Right lobe of liver (tissue), 6 donors: ENCODE measurements around the gene GLB1L2. TPM values are rescaled to one million over a fixed set of nuclear protein-coding genes. Genes with fewer than 3 reads are reported as not detected.
"Not testable (repeated sequence)": the region's sequence is repeated elsewhere in the genome, so short reads cannot be mapped to it uniquely, and the experiment has no call there.

Experiments used
- ATAC-seq, 4 donors: fragments of 200-7000 bp; cut with Tn5 transposase; one replicate each; pipeline ENCODE4 v1.9.1; 2020; ENCODE audit warnings: mild to moderate bottlenecking in 4 of 4, moderate library complexity in 4 of 4
- DNase-seq, 3 donors: peaks; one replicate each; pipeline ENCODE4 v3.0.0-alpha.2; 2020
- H3K27ac ChIP-seq, 3 donors: fragments of 200-600 bp; one replicate each; pipeline ENCODE4 v1.8.0; 2022
- H3K27me3 ChIP-seq, 2 donors: fragments of 200-600 bp; one replicate each; pipeline ENCODE4 v1.8.0; 2022
- H3K36me3 ChIP-seq, 4 donors: fragments of 200-600 bp; sonication (generic) in 1 of 4; one replicate each; pipeline versions ENCODE4 v1.5.1 to v1.8.0; 2017 to 2022; ENCODE audit warnings: control low read depth in 1 of 4
- H3K4me1 ChIP-seq, 4 donors: fragments of 200-600 bp; sonication (generic) in 1 of 4; one replicate each; pipeline versions ENCODE4 v1.5.1 to v1.8.0; 2017 to 2022; ENCODE audit warnings: control low read depth in 1 of 4
- H3K4me3 ChIP-seq, 3 donors: fragments of 200-600 bp; one replicate each; pipeline ENCODE4 v1.8.0; 2022
- H3K9me3 ChIP-seq, 4 donors: fragments of 200-600 bp; sonication (generic) in 1 of 4; one replicate each; pipeline versions ENCODE4 v1.5.1 to v1.8.0; 2017 to 2022; ENCODE audit warnings: control low read depth in 1 of 4
- CTCF ChIP-seq, 4 donors: fragments of 200-600 bp in 3 of 4; fragments of 450-650 bp in 1 of 4; IDR thresholded peaks; one replicate each; pipeline versions ENCODE4 v1.5.1 to v1.8.0; 2016 to 2022; ENCODE audit warnings: antibody characterized with exemption in 4 of 4, mild to moderate bottlenecking in 2 of 4
- POLR2A ChIP-seq: fragments of 450-650 bp; IDR thresholded peaks from one replicate; pipeline ENCODE4 v1.6.1; 2017; ENCODE audit warnings: antibody characterized with exemption, mild to moderate bottlenecking
- WGBS: methylation state at CpG from one replicate; pipeline ENCODE4 v1.1.6; 2018; ENCODE audit warnings: low coverage, low lambda C conversion rate; ENCODE audit not compliant: insufficient coverage; ENCODE audit errors: missing lambda C conversion rate; 5-methylcytosine and 5-hydroxymethylcytosine counted together
- intact Hi-C, 2 donors: fragments of 100-400 bp; cut with DNase I; formaldehyde crosslinking; loops; one replicate each; pipeline versions ENCODE4 v1.11.2 to v1.14.1; 2022
- total RNA-seq, 6 experiments: library from RNA; depleted of rRNA in 2 of 6; stranded (reverse); fragments of >200 nt in 2 of 6; fragmentation: NEBNext Ultra II Directional in 3 of 6; extraction: Animal tissue kit (Norgen Biotek cat#: 25700) in 3 of 6; gene quantifications; one replicate each; pipeline versions ENCODE4 v1.1.0 to v1.2.4, GENCODE V29; 2016 to 2023
- donor health status: DM: no; HTN: yes; CAD: no.
- donor health status: DM: no; HTN: no; CAD: no.
- donor health status: DM: no; HTN: no; CAD: no.
- donor health status: DM: no; HTN: yes; CAD: no.
- donor health status: DM: no; HTN: yes; CAD: no.

Gene GLB1L2
- total RNA-seq, 6 experiments from 2014 or later = 0.12 to 0.68 (median 0.55) TPM

DNA sequence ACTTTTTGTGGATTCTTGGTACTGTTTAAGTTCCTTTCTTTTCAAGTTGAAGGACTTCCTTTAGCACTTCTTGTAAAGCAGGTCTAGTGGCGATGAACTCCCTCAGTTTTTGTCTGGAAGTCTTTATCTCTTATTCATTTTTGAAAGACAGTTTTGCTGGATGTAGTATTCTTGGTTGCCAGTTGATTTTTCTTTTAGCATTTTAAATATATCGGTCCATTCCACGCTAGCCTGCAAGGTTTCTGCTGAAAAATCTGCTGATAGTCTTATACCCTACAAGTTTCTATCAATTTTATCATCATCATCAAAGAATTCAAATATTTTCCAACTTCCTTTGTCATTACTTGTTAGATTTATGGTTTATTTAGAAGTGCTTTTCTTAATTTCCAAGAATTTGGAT, 14.7 kb upstream of the GLB1L2 start:
- H3K27ac ChIP-seq = no peak overlapping the region
- TF ChIP-seq POLR2A (no peak), CTCF (IDR thresholded peaks at IDR 0.05) (no peak)
- H3K27me3 ChIP-seq = no peaks in the 10 kb centered on the region
- no peaks in the 10 kb centered on the region for H3K4me1 ChIP-seq
- DNase-seq = no peak
- H3K36me3 ChIP-seq = no peaks in the 10 kb centered on the region
- intact Hi-C loops = no loop called here
- no peak for ATAC-seq
- 72% methylated on average over 3 of the region's 3 CpGs for WGBS
- H3K4me3 ChIP-seq = no peak overlapping the region
- H3K9me3 ChIP-seq = no peaks in the 10 kb centered on the region

GRCh38 chr11:134321373-134321772, 10.4 kb upstream of the GLB1L2 start:
- H3K27me3 ChIP-seq, H3K4me1 ChIP-seq, H3K9me3 ChIP-seq, intact Hi-C loops, H3K4me3 ChIP-seq, DNase-seq, ATAC-seq, H3K36me3 ChIP-seq, H3K27ac ChIP-seq: not testable (repeated sequence)
- WGBS = 85% methylated on average over 2 of the region's 2 CpGs

GRCh38 chr11:134322553-134322952, 9.2 kb upstream of the GLB1L2 start:
- no peak overlapping the region for H3K27ac ChIP-seq
- no peaks in the 10 kb centered on the region for H3K27me3 ChIP-seq
- H3K4me1 ChIP-seq = no peaks in the 10 kb centered on the region
- no peaks in the 10 kb centered on the region for H3K9me3 ChIP-seq
- TF ChIP-seq POLR2A (no peak), CTCF (IDR thresholded peaks at IDR 0.05) (no peak)
- intact Hi-C loops = no loop called here
- DNase-seq (no peak), ATAC-seq (no peak)
- no peaks in the 10 kb centered on the region for H3K36me3 ChIP-seq
- 67% methylated on average over 4 of the region's 4 CpGs for WGBS
- no peak overlapping the region for H3K4me3 ChIP-seq

DNA sequence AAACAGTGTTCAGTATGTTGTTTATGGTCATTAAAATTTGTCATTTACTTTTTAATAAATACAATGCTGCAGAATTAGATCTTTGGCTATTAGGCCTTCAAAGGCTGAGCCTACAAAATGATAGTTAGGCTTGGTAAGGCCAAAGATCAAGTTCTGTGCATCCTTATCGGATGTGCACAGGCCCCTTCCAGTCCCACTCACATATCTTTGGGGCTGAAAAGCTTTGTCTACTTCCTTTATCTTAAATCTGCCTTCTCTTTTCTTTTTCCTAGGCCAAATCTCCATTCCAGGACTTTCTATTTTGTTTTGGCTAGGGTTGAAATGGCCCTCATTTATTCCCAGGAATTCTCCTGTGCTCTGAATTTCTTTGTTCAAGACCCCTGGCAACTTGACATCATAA, 3.4 kb upstream of the GLB1L2 start:
- WGBS = 79% methylated on average over 1 of the region's 1 CpG

More for the DNA sequence above, 3.4 kb upstream of the GLB1L2 start:
- Histone ChIP-seq H3K9me3 (no peaks in the 10 kb centered on the region), H3K27me3 (no peaks in the 10 kb centered on the region), H3K36me3 (no peaks in the 10 kb centered on the region), H3K27ac (no peak overlapping the region), H3K4me1 (peaks cover 0 to 6% (median 3%) of the 10 kb centered on the region in 4 donors), H3K4me3 (no peak overlapping the region)
- TF ChIP-seq CTCF (IDR thresholded peaks at IDR 0.05) = no peak
- TF ChIP-seq POLR2A = no peak
- no peak for DNase-seq
- no peak for ATAC-seq
- intact Hi-C loops = no loop called here
